Fibroblast of the aortic adventitia (primary cell): ENCODE measurements around the gene TMEM151A. TPM values are rescaled to one million over a fixed set of nuclear protein-coding genes. Genes with fewer than 3 reads are reported as not detected.
"Not testable (repeated sequence)": the region's sequence is repeated elsewhere in the genome, so short reads cannot be mapped to it uniquely, and the experiment has no call there.

Experiments
- DNase-seq: peaks from one replicate; pipeline ENCODE4 v3.0.0-alpha.2; 2010; ENCODE audit warnings: low read depth
- H3K4me3 ChIP-seq: 2 replicates; pipeline ENCODE4 v1.5.1; 2011; ENCODE audit warnings: low read depth, mild to moderate bottlenecking, control low read depth, low read length, moderate library complexity
- total RNA-seq: library from RNA; depleted of rRNA; stranded (reverse); fragments of >200 nt; gene quantifications from 2 replicates; pipeline ENCODE4 v1.2.3, GENCODE V29; 2012; ENCODE audit warnings: low replicate concordance
- TF ChIP-seq, protein P1 (sequence below): IDR thresholded peaks from 2 replicates; pipeline ENCODE4 v1.5.1; 2011; ENCODE audit warnings: mild to moderate bottlenecking, low read length, control low read depth, inconsistent platforms; ENCODE audit not compliant: insufficient read depth

The TMEM151A gene
- total RNA-seq, 1 donor = 0.27 TPM

DNA sequence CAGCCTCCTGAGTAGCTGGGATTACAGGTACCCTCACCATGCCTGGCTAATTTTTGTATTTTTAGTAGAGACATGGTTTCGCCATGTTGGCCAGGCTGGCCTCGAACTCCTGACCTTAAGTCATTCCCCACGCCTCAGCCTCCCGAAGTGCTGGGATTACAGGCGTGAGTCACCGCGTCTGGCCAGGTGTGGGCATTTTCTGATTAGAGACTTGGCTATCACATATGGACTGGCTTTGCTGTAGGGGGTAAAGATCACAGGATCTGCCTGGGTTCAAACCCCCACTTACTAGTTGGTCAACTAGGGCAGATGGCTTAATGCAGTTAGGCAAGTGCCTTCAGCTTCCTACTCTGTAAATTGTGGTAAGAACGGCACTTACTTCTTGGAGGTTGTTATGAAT, 18.6 kb downstream of the TMEM151A start:
- TF ChIP-seq, protein P1, sequence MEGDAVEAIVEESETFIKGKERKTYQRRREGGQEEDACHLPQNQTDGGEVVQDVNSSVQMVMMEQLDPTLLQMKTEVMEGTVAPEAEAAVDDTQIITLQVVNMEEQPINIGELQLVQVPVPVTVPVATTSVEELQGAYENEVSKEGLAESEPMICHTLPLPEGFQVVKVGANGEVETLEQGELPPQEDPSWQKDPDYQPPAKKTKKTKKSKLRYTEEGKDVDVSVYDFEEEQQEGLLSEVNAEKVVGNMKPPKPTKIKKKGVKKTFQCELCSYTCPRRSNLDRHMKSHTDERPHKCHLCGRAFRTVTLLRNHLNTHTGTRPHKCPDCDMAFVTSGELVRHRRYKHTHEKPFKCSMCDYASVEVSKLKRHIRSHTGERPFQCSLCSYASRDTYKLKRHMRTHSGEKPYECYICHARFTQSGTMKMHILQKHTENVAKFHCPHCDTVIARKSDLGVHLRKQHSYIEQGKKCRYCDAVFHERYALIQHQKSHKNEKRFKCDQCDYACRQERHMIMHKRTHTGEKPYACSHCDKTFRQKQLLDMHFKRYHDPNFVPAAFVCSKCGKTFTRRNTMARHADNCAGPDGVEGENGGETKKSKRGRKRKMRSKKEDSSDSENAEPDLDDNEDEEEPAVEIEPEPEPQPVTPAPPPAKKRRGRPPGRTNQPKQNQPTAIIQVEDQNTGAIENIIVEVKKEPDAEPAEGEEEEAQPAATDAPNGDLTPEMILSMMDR = no peak
- H3K4me3 ChIP-seq = no peak overlapping the region
- no peak for DNase-seq

DNA sequence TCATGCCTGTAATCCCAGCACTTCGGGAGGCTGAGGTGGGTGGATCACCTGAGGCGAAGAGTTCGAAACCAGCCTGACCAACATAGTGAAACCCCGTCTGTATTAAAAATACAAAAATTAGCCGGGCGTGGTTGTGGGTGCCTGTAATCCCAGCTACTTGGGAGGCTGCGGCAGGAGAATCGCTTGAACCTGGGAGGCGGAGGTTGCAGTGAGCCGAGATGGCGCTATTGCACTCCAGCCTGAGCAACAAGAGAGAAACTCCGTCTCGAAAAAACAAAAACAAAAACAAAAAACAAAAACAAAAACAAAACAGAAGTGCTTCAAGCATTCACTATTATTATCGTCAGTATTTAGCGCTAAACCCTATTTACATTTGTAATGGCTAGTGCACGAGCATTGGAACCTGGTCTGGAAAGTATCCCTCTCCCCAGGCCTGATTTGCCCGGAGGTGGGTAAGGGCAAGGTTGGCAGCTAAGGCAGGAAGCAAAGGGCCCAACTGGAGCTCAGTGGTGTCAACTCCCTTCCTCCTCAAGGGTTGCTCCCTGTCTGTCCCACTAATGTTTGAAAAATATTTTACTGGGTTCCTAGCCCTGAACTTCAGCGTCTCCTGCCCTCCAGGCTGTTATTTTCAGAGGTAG, 19.2 kb downstream of the TMEM151A start:
- H3K4me3 ChIP-seq, DNase-seq: not testable (repeated sequence)

DNA sequence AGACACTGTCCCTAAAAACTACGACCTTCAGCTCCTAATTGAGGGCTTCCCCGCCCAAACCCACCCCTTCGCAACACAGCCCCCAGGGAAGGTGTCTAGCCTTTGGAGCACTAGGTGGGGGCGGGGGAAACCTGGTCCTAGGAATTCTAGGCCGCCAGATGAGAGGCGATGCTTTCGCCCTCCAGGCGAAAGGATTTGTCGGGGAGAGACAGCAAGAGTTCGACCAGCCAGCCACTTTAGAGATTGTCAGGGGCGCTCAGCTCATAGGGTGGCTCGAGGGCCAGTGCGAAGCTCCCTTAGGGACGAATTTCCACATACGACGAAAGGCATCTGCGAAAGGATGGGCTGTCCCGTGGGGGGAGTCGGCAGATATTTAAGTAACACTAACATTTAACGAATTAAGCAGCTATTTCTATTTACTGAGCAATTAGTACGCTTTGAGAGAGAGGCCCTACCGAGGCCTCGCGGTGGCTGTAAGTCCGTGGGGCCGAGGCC, 19.8 kb downstream of the TMEM151A start:
- H3K4me3 ChIP-seq = no peak overlapping the region
- TF ChIP-seq, protein P1 = no peak
- no peak for DNase-seq

DNA sequence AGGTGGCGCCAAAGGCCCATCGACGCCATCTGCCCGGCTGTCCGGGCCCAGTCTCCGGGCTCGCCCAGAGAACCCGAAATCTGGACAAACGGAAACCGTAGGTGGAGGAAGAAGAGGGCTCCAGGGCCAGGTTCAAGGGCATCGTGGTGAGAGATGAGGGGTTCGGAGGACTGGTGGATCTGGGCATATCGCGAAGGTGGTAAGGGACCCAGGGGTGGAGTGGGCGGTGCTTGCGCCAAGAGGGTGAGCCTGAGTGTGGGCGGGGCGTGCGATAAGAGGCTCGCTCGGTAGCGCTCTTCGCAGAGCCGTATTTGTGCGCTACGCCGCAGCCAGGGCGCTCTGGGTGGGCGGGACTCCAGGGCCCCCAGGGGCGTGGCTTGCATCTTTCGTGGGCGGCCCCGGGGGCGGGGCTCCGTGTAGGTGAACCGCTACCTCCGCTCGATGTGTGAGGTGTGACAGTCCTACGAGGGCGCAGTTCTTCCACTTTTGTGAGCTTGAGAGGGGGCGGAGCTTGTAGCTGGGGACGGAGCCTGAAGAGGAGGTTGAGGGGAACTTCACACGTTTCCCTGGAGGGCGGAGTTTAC, 20.4 kb downstream of the TMEM151A start:
- DNase-seq = peak; percentile 93
- peak overlapping the region; percentile 69 for H3K4me3 ChIP-seq
- TF ChIP-seq, protein P1 = peak; percentile 93

DNA sequence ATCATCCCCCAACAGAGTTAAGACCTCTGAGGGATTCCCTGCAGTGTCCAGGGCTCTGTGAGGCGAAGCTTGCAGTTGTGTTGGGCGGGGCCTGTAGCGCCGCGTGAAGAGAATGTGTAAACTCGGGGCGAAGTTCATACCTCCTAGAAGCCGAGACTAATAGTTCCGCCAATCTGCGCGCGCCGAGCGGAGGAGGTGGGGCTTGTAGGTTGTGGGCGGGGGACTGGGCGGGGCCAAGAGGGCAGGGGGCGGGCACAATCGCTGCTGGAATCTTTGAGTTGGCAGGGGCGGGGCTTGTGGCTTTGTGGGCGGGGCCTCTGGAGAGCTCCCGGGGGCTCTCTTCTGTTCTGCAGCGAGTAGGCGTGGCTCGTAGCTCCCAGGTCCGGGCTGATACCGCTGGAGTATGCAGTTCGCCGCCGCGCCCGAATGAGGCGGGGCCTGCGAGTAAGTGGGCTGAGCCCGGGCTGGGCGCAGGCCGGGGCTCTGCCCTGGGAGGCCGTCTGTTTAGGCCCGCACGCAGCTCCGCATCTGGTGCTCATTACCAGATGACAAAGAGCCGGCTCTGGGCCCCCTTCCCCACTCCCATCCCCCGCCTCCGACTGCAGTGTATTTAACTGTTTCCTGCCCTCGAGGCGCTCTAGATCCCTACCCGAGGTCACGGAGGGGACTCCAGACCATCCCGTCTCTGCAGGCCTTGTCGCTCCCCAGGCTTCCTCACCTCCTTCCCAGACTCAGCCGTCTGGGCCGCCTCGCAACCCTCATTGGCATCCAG, 21.0 kb downstream of the TMEM151A start:
- TF ChIP-seq, protein P1 = no peak
- peak overlapping the region; percentile 98 for H3K4me3 ChIP-seq
- DNase-seq = peak; percentile 99

DNA sequence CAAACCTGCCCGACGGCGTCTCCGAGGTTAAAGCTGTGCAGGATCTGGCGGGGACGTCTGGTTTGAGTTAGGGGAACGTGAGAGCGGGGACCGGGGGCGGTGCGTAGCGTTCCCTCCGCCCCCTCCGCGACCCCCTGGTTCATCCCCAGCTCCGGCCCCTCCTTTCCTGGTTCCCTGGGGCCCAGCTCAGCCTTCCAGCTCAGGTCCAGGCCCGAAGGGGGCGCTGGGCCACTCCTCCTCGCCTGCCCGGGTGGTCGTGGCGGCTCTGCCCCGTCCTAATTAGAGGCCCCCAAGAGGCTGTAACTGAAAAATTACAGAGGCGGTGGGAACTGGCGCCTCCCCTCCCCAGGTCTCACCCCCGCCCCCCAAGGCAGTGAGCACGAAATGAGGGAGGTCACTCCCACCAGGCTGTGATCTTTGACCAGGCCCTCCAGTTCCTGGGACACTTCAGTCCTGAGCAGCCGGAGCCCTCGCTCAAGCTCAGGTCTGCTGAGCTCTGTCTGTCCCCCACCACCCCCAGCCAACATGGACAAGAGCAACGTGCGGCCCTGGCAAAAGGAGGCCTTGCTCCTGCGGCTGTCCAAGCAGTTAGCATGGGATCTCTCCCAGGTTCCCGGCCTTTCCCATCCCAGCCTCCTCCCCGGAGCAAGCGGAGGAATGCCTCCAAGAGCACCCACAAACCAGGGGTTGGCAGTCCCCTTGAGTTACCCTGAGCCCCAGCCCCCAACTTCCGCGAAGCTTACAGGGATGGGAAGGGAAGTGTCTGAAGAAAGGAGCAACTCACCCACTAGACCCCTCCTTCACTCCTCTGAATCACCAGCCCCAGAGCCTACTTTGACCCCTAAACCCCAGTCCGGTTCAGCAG, 21.9 kb downstream of the TMEM151A start:
- peak; percentile 50 for DNase-seq
- TF ChIP-seq, protein P1 = peak; percentile 46
- H3K4me3 ChIP-seq = peak overlapping the region; percentile 98

DNA sequence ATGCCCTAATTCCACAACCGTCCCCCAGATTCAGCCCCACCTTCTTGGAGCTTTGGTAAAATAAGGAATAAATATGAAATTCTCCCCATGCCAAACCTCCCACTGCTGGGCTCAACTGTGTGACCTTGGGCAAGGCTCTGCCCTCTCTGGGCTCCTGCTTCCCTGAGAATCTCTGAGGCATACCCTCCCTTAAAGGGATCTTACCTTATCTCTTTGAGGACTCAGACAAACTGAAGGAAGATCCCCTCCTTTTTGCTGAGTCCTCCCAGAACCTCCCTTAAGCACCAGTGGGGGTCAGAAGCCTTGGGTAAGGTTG, 22.4 kb downstream of the TMEM151A start:
- H3K4me3 ChIP-seq = peak overlapping the region; percentile 98
- no peak for DNase-seq
- TF ChIP-seq, protein P1 = no peak
